ENCODE results near the gene NUB1.

Gene NUB1

DNA sequence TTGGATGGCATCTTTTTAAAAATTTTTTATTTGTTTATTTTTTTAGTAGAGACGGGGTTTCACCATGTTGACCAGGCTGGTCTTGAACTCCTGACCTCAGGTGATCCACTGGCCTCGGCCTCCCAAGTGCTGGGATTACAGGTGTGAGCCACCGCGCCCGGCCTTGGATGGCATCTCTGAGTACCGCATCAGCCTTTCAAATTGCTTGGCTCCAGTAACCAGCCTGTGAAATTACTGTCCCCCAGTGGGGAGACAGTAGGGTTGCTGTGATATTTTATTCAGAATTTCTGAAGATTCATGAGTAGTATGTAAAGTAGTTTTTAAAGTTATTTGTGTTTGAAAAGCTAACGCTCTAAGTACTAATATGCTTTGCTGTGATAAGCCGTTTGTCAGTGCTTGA, 1.2 kb downstream of the NUB1 start:
- DNase-seq (ENCODE audit: low read depth in 2 of 2): no peak

DNA sequence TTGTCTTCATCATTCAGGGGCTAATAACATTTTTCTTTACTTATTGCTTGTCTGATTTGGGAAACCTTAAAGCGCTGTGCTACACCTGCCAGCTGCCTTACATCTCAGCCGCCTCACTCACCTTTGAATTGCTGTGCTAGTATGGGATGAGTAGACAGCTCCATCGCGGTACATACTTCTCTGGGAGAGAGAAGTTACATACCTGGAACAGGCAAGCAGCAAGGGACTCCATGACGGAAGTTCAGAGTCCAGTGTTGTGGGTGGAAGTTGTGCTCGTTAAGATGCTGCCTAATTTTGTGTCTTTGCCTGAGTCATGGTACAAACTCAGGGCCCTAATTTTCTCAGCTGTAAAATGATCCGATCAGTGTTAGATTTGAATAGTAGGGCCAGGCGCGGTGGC, 1.9 kb downstream of the NUB1 start:
- DNase-seq (ENCODE audit: low read depth in 2 of 2): no peak

GRCh38 chr7:151345576-151346469, 4.2 kb downstream of the NUB1 start:
- DNase-seq (ENCODE audit: low read depth in 2 of 2): no peak

- no peak for DNase-seq (ENCODE audit: low read depth in 2 of 2)
Measured at GRCh38 chr7:151346470-151346769, 4.8 kb downstream of the NUB1 start.

DNA sequence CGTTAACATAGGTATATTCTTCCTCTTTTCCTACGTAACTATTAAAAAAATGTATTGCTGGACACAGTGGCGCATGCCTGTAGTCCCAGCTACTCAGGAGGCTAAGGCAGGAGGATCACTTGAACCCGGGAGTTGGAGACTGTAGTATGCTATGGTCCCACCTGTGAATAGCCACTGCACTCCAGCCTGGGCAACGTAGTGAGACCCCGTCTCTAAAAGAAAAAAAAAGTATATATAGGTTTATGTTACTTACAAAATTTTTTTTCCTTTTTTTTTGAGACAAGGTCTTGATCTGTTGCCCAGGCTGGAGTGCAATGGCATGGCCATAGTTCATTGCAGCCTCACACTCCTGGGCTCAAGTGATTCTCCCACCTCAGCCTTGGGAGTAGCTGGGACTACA, 5.6 kb downstream of the NUB1 start:
- DNase-seq (ENCODE audit: low read depth in 2 of 2): no peak

DNA sequence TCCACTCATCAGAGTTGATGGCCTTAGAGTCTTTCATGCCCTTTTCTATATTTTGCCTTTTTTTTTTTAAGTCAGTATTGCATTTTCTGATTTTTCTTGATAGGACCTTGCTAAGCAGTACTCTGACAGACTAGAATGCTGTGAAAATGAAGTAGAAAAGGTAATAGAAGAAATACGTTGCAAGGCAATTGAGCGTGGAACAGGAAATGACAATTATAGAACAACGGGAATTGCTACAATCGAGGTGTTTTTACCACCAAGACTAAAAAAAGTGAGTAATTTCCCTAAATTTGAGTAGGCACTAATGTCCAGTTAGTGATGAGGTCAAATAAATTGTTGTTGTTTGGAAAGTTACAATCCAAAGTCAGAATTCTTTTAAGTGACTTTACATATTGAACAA, 7.4 kb downstream of the NUB1 start:
- DNase-seq (ENCODE audit: low read depth in 2 of 2): no peak

- DNase-seq (ENCODE audit: low read depth in 2 of 2): no peak
Measured at GRCh38 chr7:151349507-151349853, 7.9 kb downstream of the NUB1 start.

DNA sequence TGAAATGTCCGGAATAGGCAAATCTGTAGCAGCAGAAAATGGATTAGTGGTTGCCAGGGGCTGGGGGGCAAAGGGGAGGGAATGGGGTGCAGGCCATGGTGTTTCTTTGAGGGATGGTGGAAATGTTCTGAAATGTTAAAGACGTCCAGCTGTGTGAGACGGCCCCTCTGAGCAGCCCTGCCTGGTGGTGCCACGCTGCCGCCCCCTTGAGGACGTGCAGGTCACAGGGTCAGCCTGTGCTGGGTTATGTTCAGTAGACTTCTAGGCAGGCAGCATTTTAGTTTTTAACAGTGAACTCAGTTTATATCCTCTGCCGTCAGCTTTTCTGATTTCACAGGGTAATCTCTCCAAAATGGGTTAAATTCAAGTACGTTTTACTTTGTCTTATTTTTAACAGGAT, 9.4 kb downstream of the NUB1 start:
- DNase-seq (ENCODE audit: low read depth in 2 of 2): no peak

DNA sequence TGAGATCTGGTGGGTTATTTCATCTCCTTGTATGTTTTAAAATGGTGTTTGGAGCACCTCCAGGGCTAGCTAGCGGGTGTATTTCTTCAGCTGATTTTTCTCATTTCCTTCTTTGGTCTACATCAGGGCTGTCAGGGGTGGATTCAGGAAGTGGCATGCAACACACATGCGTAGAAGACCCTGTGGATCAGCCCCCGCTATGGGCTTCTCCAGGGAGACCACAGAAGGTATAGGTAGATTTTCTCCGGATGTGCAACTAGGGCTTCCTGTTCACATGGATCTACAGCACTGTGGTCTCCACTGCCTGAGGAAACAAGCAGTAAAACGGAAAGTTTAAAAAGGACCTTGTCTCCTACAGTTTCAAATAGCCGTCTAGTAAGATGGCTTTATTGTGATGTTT, 10.4 kb downstream of the NUB1 start:
- peak; percentile 24 to 43 for DNase-seq (ENCODE audit: low read depth in 2 of 2)

DNA sequence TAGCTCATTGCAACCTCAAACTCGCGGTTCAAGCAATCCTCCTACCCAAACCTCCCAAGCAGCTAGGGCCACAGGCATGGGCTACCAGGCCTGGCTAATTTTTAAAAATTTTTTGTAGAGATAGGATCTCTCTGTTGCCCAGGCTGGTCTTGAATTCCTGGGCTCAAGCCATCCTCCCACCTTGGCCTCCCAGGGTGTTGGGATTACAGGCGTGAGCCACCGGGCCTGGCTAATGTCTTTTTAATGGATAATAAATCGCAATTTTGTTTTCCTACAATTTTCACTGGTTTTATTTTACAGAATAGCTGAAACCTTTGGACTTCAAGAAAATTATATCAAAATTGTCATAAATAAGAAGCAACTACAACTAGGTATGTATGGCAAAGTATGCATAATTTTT, 10.9 kb downstream of the NUB1 start:
- DNase-seq (ENCODE audit: low read depth in 2 of 2): no peak

GRCh38 chr7:151361193-151361959, 19.8 kb downstream of the NUB1 start:
- no peak for DNase-seq (ENCODE audit: low read depth in 2 of 2)

DNA sequence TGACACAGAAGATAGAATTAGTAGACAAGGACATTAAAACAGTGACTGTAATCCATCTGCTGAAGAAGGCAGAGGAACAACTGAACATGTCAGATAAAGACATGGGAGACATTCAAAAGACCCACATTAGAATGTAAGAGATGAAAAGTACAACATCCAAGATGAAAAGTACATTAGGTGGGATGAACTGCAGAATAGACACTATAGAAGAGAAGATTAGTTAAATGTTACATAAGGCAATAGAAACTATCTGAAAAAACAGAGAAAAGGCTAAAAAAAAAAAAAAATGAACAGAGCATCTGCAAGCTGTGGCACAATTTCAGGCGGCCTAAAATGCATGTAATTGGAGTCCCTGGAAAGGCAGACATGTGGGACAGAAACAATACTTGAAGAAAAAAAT, 21.6 kb downstream of the NUB1 start:
- no peak for DNase-seq (ENCODE audit: low read depth in 2 of 2)

DNA sequence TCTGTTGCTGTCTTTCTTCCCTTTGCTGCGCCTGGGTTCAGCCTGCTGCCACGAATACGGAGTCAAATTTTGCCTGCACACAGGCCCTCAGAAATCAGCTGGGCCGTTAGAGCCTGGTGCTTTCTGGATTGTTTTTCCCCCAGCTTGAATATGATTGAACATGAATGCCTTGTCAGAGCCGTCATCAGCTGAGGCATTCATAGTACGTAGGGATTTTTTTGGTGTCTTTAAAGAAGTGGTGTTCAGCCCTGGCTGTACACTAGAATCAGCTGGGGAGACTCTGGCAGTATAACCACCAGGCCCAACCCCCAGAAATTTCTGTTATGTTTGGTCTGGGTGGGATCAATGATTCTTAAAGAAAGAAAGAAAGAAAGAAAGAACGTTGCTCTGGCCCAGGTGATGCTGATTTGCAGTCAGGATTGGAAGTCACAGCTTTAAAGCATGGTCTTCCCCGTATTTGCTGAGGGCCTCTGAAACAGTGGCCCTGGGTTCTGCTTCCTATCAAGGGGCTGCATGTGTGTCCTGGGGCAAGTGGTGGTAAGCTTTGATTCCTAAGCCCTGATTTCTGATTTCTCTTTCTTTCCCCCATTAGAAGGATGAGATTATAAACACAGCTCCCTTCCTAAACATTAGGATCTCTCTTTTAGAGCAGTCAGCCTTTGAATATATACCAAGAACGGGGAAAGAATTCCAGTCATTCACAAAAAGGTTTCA, 24.7 kb downstream of the NUB1 start:
- DNase-seq (ENCODE audit: low read depth in 2 of 2): no peak

DNA sequence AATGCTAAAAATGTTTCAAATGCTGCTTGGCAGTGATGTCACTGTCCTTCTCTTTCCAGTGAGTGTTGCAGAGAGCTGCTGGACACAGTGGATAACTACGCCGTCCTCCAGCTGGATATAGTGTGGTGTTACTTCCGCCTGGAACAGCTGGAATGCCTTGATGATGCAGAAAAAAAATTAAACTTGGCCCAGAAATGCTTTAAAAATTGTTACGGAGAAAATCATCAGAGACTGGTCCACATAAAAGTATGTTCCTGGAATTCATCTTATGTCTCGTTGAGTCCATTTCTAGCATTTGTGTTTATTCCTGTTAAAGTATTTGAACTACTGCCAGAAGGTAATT, 25.2 kb downstream of the NUB1 start:
- no peak for DNase-seq (ENCODE audit: low read depth in 2 of 2)

- no peak for DNase-seq (ENCODE audit: low read depth in 2 of 2)
Measured at GRCh38 chr7:151367284-151367683, 25.7 kb downstream of the NUB1 start.

DNA sequence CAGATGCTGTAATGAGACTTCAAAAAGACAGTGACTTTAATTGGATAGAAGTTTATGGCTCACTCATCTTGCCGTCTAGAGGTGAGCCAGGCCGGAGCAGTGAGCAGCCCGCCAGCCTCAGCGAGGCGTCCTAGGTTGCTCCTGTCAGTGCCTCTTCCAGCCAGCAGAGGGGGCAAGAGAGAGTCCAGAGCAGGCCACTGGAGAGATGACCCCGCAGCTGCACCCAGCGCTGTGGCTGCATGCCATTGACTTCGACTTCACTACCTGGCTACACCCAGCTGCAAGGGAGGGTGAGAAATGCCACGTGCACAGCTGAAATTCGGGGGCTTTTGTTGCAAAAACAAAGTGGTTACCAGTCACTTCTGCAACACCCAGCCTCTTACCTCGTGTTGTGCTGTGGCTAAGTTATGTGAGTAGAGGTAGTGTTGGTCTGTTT, 26.5 kb downstream of the NUB1 start:
- peak; percentile 51 to 55 for DNase-seq (ENCODE audit: low read depth in 2 of 2)

DNA sequence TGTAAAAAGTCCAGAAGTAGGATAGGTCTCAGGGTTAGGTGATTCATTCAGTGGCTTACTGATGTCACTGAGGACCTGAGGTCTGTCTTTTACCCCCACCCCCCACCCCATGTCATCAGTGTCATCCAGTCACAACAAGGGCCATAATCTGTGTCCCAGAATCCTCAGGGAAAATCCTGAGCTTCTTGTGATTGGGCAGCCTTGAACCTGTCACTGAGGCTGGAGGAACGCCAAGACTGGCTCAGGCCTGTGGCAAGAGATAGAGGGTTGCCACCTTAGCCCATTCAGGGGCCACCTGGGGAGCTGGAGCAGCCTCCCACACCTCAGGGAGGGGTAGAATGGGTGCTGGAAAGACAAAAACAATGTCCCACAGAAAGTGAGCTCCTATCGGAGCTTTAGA, 29.7 kb downstream of the NUB1 start:
- no peak for DNase-seq (ENCODE audit: low read depth in 2 of 2)

GRCh38 chr7:151372612-151373265, 31.1 kb downstream of the NUB1 start:
- DNase-seq (ENCODE audit: low read depth in 2 of 2): no peak

DNA sequence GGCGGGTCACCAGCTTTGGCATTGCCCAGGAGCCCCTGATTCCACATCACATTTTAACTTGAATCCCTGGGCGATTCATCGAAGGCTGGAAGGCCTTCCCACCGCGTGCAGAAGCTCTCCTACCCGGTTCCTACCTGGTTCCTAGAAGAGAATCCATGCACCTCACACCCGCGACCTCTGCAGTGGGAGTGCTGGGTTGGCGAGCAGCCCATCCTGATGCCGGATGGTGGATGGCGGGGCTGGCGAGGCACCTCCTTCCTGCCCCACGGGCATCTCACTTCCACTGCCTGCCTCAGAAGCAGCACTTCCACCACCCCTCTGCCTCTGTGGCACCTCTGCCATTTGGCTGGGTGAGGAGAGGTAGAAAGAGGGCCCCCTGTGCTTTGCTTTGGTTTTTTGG, 32.0 kb downstream of the NUB1 start:
- no peak for DNase-seq (ENCODE audit: low read depth in 2 of 2)

GRCh38 chr7:151374139-151374538, 32.5 kb downstream of the NUB1 start:
- no peak for DNase-seq (ENCODE audit: low read depth in 2 of 2)

- DNase-seq (ENCODE audit: low read depth in 2 of 2): no peak
Measured at GRCh38 chr7:151374726-151375125, 33.1 kb downstream of the NUB1 start.

DNA sequence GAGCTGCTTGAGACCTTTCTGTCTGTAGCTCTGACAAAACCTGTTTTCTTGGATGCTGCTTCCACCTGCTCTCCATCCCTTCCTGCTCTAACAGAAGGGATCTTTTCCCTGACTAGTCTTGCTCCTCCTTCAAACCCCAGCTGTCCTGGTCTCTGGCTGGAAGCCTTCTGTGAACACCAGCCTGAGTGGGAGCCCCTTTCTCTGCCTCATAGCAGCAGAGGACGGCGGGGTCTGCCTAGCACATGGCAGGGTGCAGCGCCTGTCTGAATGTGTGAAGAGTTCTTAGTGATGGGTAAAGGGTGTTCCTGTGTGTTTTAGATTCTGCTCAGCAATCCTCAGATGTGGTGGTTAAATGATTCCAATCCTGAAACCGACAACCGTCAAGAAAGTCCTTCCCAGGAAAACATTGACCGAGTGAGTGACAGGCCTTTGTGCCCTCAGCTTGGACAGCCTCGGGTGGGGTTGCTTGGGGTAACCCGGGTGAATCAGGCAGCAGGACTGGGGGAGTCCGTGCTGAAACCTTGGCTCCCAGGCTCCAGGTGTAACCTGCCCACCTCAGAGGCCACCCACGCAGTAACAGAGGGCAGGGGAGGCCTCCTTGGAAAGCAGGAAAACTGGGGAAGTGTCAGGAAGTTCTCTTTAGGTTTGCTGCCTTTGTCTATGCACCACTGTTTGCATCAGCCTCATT, 34.1 kb downstream of the NUB1 start:
- no peak for DNase-seq (ENCODE audit: low read depth in 2 of 2)

Measured in stimulated activated CD8-positive, alpha-beta memory T cell treated with anti-CD3 and anti-CD28 coated beads, Interleukin-7, amount 100 ng/mL, for 4 hours (primary cell).